Peyer's patch (tissue), 4 donors: ENCODE measurements around the gene THRB.

Source experiments
- CTCF ChIP-seq, 6 experiments: fragments of 450-650 bp in 4 of 6; fragments of 200-600 bp in 2 of 6; sonication (generic) in 1 of 6; IDR thresholded peaks; one replicate each; pipeline ENCODE4 v1.5.1; 2017 to 2019; ENCODE audit warnings: antibody characterized with exemption in 6 of 6, mild to moderate bottlenecking in 3 of 6, moderate library complexity in 1 of 6
- POLR2A ChIP-seq, 2 donors: fragments of 450-650 bp; IDR thresholded peaks; one replicate each; pipeline ENCODE4 v1.5.1; 2017; ENCODE audit warnings: antibody characterized with exemption in 2 of 2, mild to moderate bottlenecking in 2 of 2, moderate library complexity in 2 of 2

GRCh38 chr3:24145481-24145880, 349.2 kb downstream of the THRB start:
- TF ChIP-seq CTCF (IDR thresholded peaks at IDR 0.05): no peak
- no peak for TF ChIP-seq POLR2A (IDR thresholded peaks at IDR 0.05)
